ENCODE data around the gene BOLA3.
"Not testable (repeated sequence)": the region's sequence is repeated elsewhere in the genome, so short reads cannot be mapped to it uniquely, and the experiment has no call there.

The BOLA3 gene

GRCh38 chr2:74146929-74147726 is 584 bp downstream of the BOLA3 start:
- peak overlapping the region; percentile 73 for H3K27ac ChIP-seq (ENCODE audit: low read depth, low read length)

GRCh38 chr2:74142340-74142739 is 5.4 kb downstream of the BOLA3 start:
- Histone ChIP-seq H3K36me3 (ENCODE audit: control insufficient read depth, insufficient read depth, low read length) (peaks cover 5% of the 10 kb centered on the region), H3K27ac (ENCODE audit: low read depth, low read length) (no peak overlapping the region), H3K27me3 (ENCODE audit: control insufficient read depth, insufficient read depth, low read length) (no peaks in the 10 kb centered on the region), H3K4me1 (ENCODE audit: control insufficient read depth, insufficient read depth, low read length) (peaks cover 10% of the 10 kb centered on the region), H3K4me3 (ENCODE audit: low read length) (no peak overlapping the region), H3K9ac (ENCODE audit: low read length) (no peak overlapping the region)

More at GRCh38 chr2:74146929-74147726, 584 bp downstream of the BOLA3 start:
- Histone ChIP-seq H3K36me3 (ENCODE audit: control insufficient read depth, insufficient read depth, low read length) (peaks cover 5% of the 10 kb centered on the region), H3K9ac (ENCODE audit: low read length) (peak overlapping the region; percentile 36), H3K4me1 (ENCODE audit: control insufficient read depth, insufficient read depth, low read length) (peaks cover 15% of the 10 kb centered on the region), H3K4me3 (ENCODE audit: low read length) (peak overlapping the region; percentile 96), H3K27me3 (ENCODE audit: control insufficient read depth, insufficient read depth, low read length) (no peaks in the 10 kb centered on the region)

DNA sequence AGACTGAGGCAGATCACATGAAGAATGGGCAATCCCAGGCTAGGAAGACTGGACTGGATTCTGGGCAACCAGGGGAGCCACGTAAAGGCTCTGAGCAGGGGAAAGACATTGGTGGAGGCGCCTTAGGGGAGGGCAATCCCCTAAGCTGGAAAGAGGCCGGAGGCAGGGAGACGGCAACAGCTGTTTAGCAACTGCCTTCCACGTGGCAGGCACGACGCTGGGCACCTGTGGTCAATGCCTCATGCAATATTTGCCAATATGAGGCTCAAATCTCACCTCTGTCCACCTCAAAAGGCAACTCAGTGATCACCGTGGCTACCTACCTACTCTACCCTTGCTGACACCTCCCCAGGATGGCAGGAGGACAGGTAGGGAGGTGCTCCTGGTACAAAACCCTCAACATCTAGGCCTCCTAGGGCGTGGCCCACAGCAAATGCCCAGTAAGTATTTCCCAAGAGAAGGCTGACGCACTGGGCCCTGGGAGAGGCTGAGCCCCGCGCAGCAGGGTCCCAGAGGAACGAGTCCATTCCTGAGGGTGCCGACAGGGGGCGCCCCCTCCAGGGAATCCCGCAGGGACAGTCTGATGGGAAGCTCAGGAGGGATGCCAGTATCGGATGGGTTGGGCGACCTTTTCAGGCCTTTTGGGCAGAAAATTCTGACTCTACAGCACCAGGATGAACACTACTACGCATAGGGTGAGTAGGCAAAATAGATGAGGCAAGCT is 8.9 kb downstream of the BOLA3 start:
- Histone ChIP-seq H3K36me3 (ENCODE audit: control insufficient read depth, insufficient read depth, low read length) (peaks cover 7% of the 10 kb centered on the region), H3K9ac (ENCODE audit: low read length) (no peak overlapping the region), H3K27me3 (ENCODE audit: control insufficient read depth, insufficient read depth, low read length) (no peaks in the 10 kb centered on the region), H3K4me1 (ENCODE audit: control insufficient read depth, insufficient read depth, low read length) (no peaks in the 10 kb centered on the region), H3K4me3 (ENCODE audit: low read length) (no peak overlapping the region), H3K27ac (ENCODE audit: low read depth, low read length) (no peak overlapping the region)

- H3K9ac ChIP-seq (ENCODE audit: low read length): no peak overlapping the region
- peaks cover 7% of the 10 kb centered on the region for H3K36me3 ChIP-seq (ENCODE audit: control insufficient read depth, insufficient read depth, low read length)
- H3K4me1 ChIP-seq (ENCODE audit: control insufficient read depth, insufficient read depth, low read length): no peaks in the 10 kb centered on the region
- no peak overlapping the region for H3K27ac ChIP-seq (ENCODE audit: low read depth, low read length)
- no peaks in the 10 kb centered on the region for H3K27me3 ChIP-seq (ENCODE audit: control insufficient read depth, insufficient read depth, low read length)
- H3K4me3 ChIP-seq (ENCODE audit: low read length): no peak overlapping the region
Measured at GRCh38 chr2:74137651-74138599, 9.8 kb downstream of the BOLA3 start.

DNA sequence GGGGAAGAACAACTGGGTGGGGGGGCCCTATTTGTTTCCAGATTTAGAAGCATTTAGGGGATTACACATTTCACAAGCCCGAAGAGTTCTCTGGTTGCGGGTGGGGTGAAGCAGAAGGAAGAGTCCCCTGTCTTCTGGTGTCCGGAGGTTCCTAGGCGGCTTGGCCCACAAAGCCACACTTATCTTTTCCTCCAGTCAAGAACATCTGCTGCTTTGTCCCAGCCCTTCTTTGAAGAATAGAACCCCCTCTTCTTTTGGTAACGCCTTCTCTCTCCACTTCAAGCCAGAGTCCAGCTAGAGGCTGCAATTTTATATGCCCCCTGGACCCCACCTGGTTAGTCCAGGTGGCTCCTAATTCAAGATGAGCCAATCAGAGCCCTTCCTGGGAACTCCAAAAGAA is 15.8 kb downstream of the BOLA3 start:
- Histone ChIP-seq H3K27me3 (ENCODE audit: control insufficient read depth, insufficient read depth, low read length) (no peaks in the 10 kb centered on the region), H3K27ac (ENCODE audit: low read depth, low read length) (no peak overlapping the region), H3K4me1 (ENCODE audit: control insufficient read depth, insufficient read depth, low read length) (no peaks in the 10 kb centered on the region), H3K36me3 (ENCODE audit: control insufficient read depth, insufficient read depth, low read length) (peaks cover 5% of the 10 kb centered on the region), H3K9ac (ENCODE audit: low read length) (no peak overlapping the region), H3K4me3 (ENCODE audit: low read length) (no peak overlapping the region)

- Histone ChIP-seq H3K36me3 (ENCODE audit: control insufficient read depth, insufficient read depth, low read length) (peaks cover 5% of the 10 kb centered on the region), H3K4me1 (ENCODE audit: control insufficient read depth, insufficient read depth, low read length) (no peaks in the 10 kb centered on the region), H3K27me3 (ENCODE audit: control insufficient read depth, insufficient read depth, low read length) (no peaks in the 10 kb centered on the region), H3K9ac (ENCODE audit: low read length) (no peak overlapping the region), H3K4me3 (ENCODE audit: low read length) (no peak overlapping the region), H3K27ac (ENCODE audit: low read depth, low read length) (no peak overlapping the region)
Measured at GRCh38 chr2:74130211-74130995, 17.3 kb downstream of the BOLA3 start.

DNA sequence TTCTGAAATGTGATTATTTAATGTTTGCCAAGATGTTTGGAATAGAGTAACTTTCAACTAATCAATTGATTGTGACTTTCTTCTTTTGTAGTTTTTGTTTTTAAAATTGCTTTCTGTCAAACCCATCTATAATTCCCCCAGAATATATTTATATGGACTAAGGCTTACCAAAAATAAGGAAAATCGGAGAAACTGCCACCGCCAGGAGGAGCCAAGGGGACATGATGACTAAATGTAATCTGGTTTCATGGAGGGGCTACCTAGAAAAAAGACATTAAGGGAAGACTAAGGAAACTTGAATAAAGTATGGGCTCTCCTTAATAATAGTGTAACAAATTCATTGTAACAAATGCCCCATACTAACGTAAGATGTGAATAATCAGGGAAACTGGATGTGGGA is 19.5 kb downstream of the BOLA3 start:
- Histone ChIP-seq H3K27ac (ENCODE audit: low read depth, low read length) (no peak overlapping the region), H3K4me3 (ENCODE audit: low read length) (no peak overlapping the region), H3K4me1 (ENCODE audit: control insufficient read depth, insufficient read depth, low read length) (no peaks in the 10 kb centered on the region), H3K27me3 (ENCODE audit: control insufficient read depth, insufficient read depth, low read length) (no peaks in the 10 kb centered on the region), H3K9ac (ENCODE audit: low read length) (no peak overlapping the region), H3K36me3 (ENCODE audit: control insufficient read depth, insufficient read depth, low read length) (no peaks in the 10 kb centered on the region)

DNA sequence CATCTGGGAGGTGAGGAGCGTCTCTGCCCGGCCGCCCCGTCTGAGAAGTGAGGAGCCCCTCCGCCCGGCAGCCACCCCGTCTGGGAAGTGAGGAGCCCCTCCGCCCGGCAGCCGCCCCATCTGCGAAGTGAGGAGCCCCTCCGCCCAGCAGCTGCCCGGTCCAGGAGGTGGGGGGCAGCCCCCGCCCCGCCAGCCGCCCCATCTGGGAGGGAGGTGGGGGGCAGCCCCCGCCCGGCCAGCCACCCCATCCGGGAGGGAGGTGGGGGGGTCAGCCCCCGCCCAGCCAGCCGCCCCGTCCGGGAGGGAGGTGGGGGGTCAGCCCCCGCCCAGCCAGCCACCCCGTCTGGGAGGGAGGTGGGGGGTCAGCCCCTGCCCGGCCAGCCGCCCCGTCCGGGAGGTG is 23.8 kb downstream of the BOLA3 start:
- not testable (repeated sequence) for H3K4me3 ChIP-seq (ENCODE audit: low read length); H3K27ac ChIP-seq (ENCODE audit: low read depth, low read length); H3K27me3 ChIP-seq (ENCODE audit: control insufficient read depth, insufficient read depth, low read length); H3K4me1 ChIP-seq (ENCODE audit: control insufficient read depth, insufficient read depth, low read length); H3K36me3 ChIP-seq (ENCODE audit: control insufficient read depth, insufficient read depth, low read length); H3K9ac ChIP-seq (ENCODE audit: low read length)

DNA sequence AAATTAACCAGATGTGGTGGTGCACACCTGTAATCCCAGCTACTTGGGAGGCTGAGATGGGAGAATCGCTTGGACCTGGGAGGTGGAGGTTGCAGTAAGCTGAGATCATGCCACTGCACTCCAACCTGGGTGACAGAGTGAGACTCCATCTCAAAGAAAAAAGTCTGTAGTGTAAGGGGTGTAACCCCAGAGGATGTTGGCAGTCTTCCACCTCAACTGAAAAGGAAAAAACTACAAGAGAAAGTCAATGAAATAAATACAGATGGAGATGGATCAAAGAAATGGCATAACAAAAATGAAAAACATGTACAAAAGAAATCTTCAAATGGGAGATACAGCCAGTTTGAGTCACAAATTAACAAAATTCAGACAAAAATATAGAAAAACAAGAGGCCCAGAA is 25.9 kb downstream of the BOLA3 start:
- H3K9ac ChIP-seq (ENCODE audit: low read length); H3K27ac ChIP-seq (ENCODE audit: low read depth, low read length); H3K4me1 ChIP-seq (ENCODE audit: control insufficient read depth, insufficient read depth, low read length); H3K4me3 ChIP-seq (ENCODE audit: low read length); H3K36me3 ChIP-seq (ENCODE audit: control insufficient read depth, insufficient read depth, low read length); H3K27me3 ChIP-seq (ENCODE audit: control insufficient read depth, insufficient read depth, low read length): not testable (repeated sequence)

DNA sequence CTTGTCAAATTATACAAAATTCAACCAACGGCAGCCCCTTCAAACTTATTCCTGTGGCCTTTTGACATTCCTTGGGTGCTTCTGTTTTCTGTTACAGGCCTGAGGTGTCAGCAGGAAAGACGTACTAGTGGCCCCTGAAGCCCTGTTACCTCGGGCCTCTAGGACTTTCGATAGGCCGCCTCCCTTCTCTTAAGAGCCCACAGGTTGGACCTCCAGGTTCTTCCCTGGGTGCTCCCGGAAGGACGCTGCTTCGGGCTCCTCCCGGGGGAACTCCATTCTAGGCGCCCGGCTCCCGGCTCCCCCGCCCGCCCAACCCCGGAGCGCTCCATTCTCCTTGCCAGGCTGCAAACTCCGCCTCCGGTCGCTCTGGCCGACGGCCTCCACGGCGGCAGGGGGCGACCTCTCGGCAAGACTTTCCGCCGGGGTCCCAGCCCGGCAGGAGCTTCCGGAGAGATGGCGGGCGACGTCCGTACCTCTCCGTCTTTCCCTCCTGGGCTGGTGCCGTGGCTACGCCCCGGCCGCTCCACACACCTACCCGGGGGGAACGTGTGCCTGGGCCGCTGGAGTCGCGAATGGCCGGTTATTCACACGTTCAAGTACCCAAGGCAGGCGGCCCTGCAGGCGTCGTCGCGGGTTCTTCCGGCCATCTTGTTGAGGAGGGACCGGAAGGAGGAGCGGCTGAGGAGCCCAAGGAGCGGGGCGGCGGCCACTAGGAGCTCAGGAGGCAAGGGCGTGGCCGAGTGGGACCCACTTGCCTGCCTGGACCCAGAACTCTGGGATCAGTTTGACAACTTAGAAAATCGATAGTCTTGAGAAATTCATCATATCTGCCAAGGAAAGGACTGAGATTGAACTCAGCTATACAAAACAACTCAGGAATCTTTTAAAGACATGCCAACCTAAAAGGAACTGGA is 27.5 kb downstream of the BOLA3 start:
- Histone ChIP-seq H3K27me3 (ENCODE audit: control insufficient read depth, insufficient read depth, low read length) (no peaks in the 10 kb centered on the region), H3K4me1 (ENCODE audit: control insufficient read depth, insufficient read depth, low read length) (peaks cover 4% of the 10 kb centered on the region), H3K36me3 (ENCODE audit: control insufficient read depth, insufficient read depth, low read length) (no peaks in the 10 kb centered on the region), H3K27ac (ENCODE audit: low read depth, low read length) (peak overlapping the region; percentile 79), H3K4me3 (ENCODE audit: low read length) (peak overlapping the region; percentile 75), H3K9ac (ENCODE audit: low read length) (no peak overlapping the region)

DNA sequence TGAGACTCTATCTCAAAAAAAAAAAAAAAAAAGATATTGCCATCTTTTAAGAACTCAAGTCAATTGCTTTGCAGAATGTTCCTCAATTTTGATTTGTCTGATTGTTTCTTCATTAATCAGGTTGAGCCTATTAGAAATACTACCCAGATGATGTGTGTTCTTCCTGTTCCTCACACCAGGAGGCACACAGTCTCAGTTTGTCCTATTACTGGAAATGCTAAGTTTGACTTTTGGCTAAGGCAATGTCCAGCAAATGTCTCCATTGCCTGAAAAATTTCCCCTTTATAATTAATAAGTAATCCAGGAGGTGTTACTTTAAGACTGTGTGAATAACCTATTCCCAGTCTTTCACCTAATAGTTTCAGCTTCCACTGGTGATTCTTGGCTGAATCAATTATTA is 28.4 kb downstream of the BOLA3 start:
- Histone ChIP-seq H3K9ac (ENCODE audit: low read length) (no peak overlapping the region), H3K4me3 (ENCODE audit: low read length) (no peak overlapping the region), H3K4me1 (ENCODE audit: control insufficient read depth, insufficient read depth, low read length) (peaks cover 4% of the 10 kb centered on the region), H3K27ac (ENCODE audit: low read depth, low read length) (no peak overlapping the region), H3K36me3 (ENCODE audit: control insufficient read depth, insufficient read depth, low read length) (no peaks in the 10 kb centered on the region), H3K27me3 (ENCODE audit: control insufficient read depth, insufficient read depth, low read length) (no peaks in the 10 kb centered on the region)

Measured in rectal smooth muscle tissue (tissue), 1 donor.